ENCODE results near the gene MYO19.
"Not testable (repeated sequence)": the region's sequence is repeated elsewhere in the genome, so short reads cannot be mapped to it uniquely, and the experiment has no call there.

The MYO19 gene

GRCh38 chr17:36533935-36534839, 481 bp downstream of the MYO19 start:
- ATAC-seq: peak; percentile 22
- DNase-seq: peak; percentile 66

- ATAC-seq: no peak
- no peak for DNase-seq
Measured at GRCh38 chr17:36532435-36532975, 2.2 kb downstream of the MYO19 start.

- ATAC-seq (no peak), DNase-seq (no peak)
Measured at GRCh38 chr17:36529121-36529520, 5.5 kb downstream of the MYO19 start.

GRCh38 chr17:36527621-36528250, 6.9 kb downstream of the MYO19 start:
- ATAC-seq: no peak

GRCh38 chr17:36525888-36526287, 8.8 kb downstream of the MYO19 start:
- no peak for DNase-seq
- ATAC-seq: no peak

More at GRCh38 chr17:36527621-36528250, 6.9 kb downstream of the MYO19 start:
- no peak for DNase-seq

- ATAC-seq: no peak
- no peak for DNase-seq
Measured at GRCh38 chr17:36525113-36525512, 9.6 kb downstream of the MYO19 start.

DNA sequence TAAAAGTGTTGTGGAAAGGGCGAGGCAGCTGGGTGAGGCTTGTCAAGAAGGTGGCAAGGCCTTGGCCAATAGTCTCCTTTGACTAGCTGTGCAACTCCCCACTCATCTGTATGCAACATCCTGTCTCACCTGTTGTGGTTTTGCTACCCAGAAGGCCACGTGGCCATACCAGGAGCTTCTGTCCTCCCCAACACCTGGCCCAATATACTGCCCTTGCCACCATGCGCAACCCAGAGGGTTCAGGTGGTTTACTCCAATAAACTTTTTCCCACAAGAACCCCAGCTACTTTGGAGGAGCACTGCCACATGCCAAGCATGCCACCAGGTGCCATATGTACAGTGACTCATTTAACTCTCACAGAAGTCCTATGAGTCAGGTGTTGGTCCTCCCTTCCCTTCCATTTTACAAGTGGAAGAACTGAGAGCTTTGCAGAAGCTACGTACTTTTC, 10.2 kb downstream of the MYO19 start:
- ATAC-seq (peak; percentile 84), DNase-seq (no peak)

DNA sequence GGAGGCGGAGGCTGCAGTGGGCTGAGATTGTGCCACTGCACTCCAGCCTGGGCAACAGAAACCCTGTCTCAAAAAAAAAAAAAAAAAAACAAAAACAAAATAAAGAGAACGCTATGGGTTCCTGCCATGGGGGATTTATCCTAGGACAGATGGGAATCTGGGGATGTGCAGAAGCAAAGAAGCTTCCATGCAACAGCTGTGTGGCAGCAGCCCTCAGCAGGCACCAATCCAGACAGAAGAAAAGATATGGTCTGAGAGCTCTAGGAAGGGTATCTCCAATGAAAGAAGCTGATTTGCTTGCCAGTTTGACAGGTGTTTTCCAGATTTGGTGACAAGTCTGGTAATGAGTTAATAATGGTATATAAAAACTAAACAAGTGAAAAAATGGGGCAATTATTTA, 11.6 kb downstream of the MYO19 start:
- no peak for ATAC-seq
- DNase-seq: no peak

GRCh38 chr17:36515837-36516236, 18.8 kb downstream of the MYO19 start:
- ATAC-seq: no peak
- no peak for DNase-seq

DNA sequence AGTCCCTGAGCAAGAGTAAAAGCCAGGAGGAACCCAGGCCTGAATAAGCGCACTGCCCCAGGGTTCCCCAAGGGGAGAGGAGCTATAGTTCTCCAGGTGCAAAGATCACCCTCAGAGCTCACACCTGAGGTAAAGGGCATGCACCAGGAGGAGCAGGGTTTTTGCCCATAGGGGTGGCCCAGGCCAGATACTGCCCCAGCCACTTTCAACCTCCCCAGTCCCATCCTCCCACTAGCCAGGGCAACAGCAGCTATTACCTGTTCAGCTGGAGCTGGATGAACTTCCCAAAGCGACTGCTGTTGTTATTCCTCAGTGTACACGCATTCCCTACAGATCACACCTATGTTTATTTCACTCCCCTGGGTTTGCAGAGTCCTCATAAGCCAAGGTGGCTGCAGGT, 19.8 kb downstream of the MYO19 start:
- no peak for ATAC-seq
- no peak for DNase-seq

DNA sequence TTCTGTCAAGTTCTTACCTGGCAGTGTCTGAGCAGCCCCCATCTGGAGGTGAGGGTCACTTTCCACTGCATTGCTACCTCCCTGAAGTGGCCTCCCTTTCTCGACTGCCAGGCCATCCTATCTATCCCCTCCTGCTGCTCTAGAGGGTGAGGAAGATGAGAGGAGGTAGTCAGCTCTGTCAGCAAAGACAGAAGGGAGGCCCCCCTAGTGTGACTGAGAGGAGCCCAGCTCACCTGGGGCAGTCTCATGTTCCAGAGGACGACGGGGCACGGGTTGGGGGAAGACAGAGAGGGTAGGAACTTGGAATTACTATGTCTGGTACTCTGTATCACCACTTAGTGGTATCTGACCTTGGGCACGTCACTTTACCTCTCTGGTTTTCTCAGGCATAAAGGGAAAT, 22.0 kb downstream of the MYO19 start:
- ATAC-seq (no peak), DNase-seq (no peak)

DNA sequence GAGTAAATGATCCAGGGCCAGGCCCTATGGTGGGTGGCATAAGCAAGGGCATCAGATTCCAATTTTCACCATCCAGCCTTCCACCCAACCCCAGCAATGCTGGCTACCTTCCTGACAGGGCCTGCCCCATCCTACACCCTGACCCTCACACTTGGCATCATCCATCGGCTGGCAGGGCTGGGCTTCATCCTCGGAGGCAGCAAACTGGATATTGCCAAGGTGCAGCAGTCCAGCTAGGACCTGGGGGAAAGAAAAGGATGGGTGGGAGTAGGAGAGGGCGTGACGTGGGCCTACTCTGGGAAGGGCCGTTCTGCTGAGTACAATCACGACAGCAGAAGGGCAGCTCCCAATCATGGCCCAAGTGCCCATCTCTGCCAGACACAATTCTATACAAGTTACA, 23.5 kb downstream of the MYO19 start:
- ATAC-seq (no peak), DNase-seq (no peak)

- no peak for ATAC-seq
- no peak for DNase-seq
Measured at GRCh38 chr17:36510636-36511035, 24.0 kb downstream of the MYO19 start.

DNA sequence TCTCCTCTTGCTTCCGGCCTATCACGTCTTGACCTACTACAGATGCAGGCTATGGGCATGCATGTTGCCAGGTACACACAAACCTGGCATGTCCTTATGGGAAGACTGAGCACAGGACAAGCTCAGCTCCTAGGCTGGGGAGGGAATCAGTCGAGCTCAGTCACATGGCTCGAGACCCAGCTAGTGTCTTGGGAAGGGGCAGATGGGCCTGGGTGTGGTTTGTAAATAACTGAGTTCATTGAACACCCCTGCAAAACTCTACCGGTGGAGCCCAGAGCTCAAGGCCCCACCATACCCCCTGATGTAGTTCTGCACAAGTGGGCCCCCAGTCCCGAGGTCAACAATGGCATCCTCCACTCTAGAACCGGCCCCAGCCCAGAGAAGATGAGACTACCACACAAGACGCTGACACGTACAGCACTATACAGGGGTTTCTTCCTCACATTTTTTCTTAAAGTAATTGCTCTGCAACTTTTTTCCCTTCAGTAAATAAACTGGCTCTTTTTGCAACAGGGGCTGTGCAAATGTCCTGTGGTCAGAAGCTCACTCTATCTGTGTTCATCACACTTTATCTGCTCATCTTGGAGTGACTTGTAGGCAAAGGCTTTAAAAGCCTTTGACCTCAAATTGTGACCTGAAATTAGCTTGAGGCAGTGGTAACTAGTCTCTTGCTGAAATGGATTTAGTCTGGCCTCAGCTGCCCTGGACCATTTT, 25.2 kb downstream of the MYO19 start:
- no peak for ATAC-seq

DNA sequence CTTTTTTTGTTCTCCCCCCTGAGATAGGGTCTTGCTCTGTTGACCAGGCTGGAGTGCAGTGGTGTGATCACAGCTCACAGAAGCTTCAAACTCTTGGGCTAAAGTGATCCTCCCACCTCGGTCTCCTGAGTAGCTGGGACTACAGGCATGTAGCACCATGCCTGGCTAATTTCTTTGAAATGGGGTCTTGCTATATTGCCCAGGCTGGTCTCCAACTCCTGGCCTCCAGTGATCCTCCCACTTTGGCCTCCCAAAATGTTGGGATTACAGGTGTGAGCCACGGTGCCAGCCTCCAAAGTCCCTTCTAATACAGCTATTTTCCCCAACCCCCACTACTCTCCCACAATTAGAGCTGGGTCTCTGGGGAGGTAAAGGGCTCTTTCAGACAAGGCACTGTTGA, 26.2 kb downstream of the MYO19 start:
- DNase-seq, ATAC-seq: not testable (repeated sequence)

More for the DNA sequence above, 25.2 kb downstream of the MYO19 start:
- DNase-seq: no peak

DNA sequence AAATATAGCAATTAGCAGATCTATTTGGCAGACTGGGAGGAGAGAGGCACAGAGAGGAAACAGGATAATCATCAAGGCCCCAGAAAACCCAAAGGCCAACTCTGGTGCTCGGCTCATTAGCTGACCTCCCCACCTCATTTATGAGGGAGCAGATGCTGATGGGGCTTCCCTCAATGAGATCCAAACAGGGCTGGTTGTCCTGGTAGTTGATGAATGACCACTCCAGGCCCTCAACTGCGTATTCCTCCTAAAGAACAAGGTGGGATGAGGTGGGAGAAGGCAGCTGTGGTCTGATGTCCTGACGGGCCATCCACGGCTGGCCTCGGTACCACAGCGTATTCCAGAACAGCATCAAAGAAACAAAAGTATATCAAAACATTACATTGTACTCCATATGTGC, 27.4 kb downstream of the MYO19 start:
- ATAC-seq (no peak), DNase-seq (no peak)

- DNase-seq (no peak), ATAC-seq (no peak)
Measured at GRCh38 chr17:36506831-36507230, 27.8 kb downstream of the MYO19 start.

GRCh38 chr17:36506249-36506826, 28.3 kb downstream of the MYO19 start:
- ATAC-seq (no peak), DNase-seq (no peak)

DNA sequence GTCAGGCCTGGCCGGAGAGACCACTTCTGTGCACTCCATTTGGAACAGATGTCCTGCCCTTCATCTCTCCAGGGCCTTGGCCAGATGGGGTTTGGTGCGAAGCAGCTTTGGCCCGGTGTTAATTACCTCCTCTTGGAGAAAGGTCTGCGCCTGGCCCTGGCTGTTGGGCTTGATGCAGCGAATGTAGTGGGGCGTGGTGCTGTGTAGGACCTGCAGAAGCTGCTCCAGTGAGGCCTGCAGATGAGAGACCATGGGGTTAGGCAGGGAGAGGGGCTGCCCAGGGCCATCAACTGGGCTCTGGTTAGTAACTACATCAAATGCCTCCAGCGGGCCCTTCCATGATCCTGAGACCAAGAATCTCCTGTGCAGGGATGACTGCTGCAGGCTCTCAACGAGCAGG, 29.5 kb downstream of the MYO19 start:
- ATAC-seq: no peak
- DNase-seq: no peak

DNA sequence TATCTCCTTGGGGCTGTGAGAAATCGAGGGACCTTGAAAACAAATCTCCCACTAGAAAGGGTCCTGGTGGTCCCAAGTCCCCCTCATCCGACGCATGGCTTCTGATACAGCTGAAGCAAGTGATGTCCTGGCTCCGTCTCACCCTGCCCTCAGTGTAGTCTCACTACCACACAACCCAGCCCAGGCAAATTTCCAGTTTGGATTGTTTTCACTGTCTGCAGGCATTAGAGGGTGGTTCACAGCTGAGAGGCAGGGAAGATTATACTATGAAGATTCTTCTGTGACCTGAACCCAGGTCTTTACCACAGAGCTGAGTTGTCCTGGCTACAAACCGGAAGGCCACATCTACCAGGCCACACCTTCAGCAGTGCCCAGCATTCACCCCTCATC, 30.5 kb downstream of the MYO19 start:
- ATAC-seq (no peak), DNase-seq (no peak)

DNA sequence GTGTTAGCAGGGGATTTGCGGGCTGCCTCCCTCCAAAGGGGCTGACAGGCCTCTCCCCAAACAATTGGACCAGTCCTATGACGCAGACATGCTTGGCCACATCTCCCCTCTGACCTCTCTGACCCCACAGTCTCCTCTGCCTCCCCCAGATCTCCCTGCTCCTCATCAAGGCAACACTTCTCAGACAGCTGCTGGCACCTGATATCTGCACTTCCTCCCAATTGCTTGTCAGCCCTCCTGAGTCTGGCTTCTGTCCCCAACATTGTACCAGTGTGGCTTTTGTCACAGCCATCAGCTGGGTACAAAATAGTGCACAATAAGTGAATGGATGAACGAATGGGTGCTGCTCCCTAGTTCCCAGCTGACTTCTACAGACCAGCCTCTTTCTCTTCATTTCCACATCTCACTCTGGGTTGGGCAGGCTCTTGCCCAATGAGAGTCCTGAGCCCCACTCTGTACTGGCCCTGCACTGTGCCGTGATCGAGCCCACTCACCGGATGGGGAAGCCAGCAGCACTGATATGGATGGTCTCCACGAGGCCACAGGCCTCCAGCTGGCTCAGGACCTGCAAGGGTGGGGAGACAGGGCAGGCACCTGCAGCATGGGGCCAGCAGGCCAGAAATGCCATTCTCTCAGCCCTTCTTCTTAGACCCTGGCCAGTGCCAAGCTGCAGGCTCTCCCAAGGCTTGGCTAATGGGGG, 31.1 kb downstream of the MYO19 start:
- DNase-seq (no peak), ATAC-seq (no peak)

- DNase-seq (no peak), ATAC-seq (no peak)
Measured at GRCh38 chr17:36501963-36502362, 32.7 kb downstream of the MYO19 start.
